HG03095 (cell line): Measurements from ENCODE around the gene TMEM185B.

ENCODE experiments used
- ATAC-seq: cut with Tn5 transposase; IDR thresholded peaks from one replicate; pipeline ENCODE4 v1.9.1; 2021; ENCODE audit warnings: moderate library complexity; ENCODE audit not compliant: unreplicated experiment

TMEM185B gene

GRCh38 chr2:120252225-120253020 is 29.2 kb upstream of the TMEM185B start, which contains the start of gene RALB:
Gene RALB (plus strand): TSS chr2:120252852. CDS start chr2:120278665, 25,813 bp downstream.
- peak; percentile 92 for ATAC-seq

GRCh38 chr2:120251880-120252224 is 28.7 kb upstream of the TMEM185B start:
- ATAC-seq, result no peak

- no peak for ATAC-seq
Observed at GRCh38 chr2:120251078-120251477, 27.9 kb upstream of the TMEM185B start.

DNA sequence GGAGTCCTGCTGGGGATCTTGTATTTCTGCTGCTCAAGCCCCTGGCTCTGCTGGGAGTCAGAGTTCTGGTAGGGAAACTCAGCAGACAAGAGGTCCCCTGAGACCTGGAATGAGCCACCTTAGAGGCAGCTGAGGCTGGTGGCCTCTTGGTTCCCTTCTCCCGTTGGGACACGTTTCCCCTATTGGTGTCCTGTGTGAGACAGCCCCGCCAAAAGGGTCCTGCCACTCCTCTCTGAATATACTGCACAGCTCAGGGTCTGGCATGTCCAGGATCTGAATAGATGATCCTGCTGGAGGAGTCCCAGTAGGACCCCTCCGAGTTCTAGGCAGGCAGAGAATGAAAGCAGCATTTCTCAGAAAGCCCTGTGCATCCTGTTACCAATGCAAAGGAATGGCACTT is 27.4 kb upstream of the TMEM185B start:
- no peak for ATAC-seq

DNA sequence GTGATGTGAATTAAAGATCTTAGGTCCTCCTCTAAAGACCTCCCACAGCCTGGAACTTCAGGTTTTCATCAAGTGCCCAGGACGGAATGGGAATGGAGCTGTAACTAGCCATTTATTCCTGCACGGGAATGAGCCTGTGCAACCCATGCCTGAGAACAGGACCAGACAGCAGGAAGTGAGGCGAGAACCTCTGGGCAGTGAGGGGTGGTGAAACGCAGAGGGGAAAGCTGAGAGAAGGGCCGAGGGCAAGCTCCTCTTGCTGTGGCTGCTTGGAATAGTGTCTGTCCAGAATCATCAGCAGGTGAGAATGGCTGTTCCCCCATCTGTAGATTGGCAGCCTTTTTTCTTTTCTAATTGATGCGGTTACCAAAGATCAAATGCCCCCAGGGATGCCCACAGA is 24.7 kb upstream of the TMEM185B start:
- ATAC-seq, result no peak

GRCh38 chr2:120246546-120247300 is 23.5 kb upstream of the TMEM185B start:
- no peak for ATAC-seq

- ATAC-seq, result no peak
Observed at GRCh38 chr2:120245520-120246332, 22.5 kb upstream of the TMEM185B start.

GRCh38 chr2:120244656-120245519 is 21.7 kb upstream of the TMEM185B start:
- no peak for ATAC-seq

- no peak for ATAC-seq
Observed at GRCh38 chr2:120243875-120244553, 20.8 kb upstream of the TMEM185B start.

DNA sequence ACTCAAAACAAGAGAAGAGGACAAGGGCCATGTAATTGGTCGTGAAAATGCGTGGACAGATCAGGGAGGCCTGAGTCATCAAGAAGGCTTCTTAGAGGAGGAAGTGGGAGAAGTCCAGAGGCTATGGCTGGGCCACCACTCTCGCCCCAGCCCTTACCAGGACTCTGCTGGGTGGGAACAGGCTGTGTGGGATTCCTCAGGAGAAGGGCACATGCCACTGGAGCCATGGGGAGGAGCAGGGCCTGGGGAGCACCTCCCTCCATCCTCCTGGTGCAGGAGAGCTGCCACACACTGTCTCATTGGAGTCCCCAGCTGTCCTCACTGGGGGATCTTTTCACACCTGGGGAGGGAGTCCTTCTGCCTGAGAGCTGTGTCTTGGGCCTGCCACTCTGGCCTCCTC is 20.0 kb upstream of the TMEM185B start:
- ATAC-seq, result no peak

DNA sequence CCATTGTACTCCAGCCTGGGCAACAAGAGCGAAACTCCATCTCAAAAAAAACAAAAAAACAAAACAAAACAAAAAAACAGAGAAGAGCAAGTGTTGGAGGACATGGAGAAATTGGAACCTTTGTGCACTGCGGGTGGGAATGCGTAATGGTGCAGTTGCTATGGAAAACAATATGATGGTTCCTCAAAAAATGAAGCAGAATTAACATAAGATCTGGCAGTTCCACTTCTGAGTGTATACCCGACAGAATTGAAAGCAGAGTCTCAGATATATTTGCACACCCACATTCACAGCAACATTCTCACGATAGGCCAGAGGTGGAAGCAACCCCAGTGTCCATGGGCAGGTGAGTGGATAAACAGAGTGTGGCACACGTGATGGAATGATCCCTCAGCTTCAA is 18.5 kb upstream of the TMEM185B start:
- no peak for ATAC-seq

GRCh38 chr2:120240901-120241429 is 17.8 kb upstream of the TMEM185B start:
- no peak for ATAC-seq

DNA sequence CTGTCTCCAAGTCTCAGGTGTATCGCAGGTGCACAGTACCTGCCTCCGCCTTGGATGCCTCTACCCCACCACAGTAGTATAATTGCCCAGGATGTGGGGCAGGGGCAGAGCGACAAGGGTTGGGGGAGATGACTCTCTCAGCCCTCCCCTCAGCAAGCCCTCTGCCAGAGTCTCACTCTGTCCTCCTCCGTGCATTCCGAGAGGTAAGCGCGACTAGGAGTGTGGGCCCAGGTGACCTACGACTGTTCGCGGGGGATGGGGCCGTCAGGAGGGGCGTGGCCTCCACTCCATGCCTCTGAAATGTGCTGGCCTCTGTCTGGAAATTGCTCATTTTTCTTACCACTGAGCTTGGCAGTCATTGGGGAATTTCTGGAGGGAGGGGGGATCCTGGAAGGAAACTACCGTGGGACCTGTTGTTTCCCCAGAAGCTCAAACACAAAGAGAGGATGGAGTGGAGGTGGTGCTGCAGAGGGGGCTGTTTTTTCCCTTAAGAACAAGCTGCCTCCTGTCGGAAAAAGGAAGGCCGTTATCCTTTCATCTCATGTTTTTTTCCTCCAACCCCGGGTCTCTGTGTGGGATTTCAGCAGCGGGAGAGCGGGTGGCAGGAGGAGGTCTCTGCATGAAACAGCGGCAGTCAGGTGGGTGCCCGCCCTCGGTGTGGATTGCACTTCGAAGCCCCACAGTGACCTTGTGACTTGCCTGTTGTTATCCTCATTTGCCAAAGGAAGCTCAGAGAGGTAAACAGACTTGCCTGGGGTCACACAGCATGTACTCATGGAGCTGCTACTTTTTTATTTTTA is 16.5 kb upstream of the TMEM185B start:
- no peak for ATAC-seq

DNA sequence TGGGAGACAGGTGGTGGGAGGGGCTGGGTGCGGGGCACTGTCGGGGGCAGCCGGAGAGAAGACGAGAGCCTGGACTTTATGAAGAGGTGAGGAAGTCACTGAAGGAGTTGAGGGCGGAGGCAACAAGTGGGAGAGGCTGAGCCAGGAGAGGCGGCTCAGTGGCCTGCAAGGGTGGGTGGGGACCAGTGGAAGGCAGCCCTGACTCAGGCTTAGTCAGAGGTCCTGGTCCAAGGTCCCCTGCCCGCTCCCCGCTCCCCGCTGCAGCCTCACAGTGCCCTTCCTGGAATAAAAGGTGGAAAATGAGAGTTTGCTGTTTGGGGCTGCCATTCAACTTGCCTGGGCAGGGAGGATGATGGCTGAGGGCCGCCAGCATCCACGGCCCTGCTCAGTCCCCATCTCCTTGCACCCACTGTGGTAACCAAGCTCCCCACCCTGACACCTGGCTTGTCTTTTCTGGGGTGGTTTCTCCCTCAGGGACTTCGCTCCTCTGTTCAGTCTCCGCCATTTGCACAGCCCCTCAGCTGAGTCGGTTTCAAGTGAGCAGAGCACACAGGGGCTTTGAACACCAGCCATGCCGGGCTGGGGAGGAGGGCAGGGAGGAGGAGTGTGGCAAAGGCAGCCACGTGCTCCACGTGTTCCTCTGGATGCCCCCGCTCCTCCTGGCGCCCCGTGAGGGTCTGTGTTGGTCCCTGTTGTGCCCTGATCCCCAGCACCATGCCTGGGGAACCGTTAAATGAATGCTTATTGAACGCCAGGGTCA is 15.7 kb upstream of the TMEM185B start:
- no peak for ATAC-seq

- no peak for ATAC-seq
Observed at GRCh38 chr2:120237491-120237902, 14.3 kb upstream of the TMEM185B start.

- ATAC-seq, result no peak
Observed at GRCh38 chr2:120236791-120237190, 13.6 kb upstream of the TMEM185B start.

GRCh38 chr2:120236316-120236715 is 13.1 kb upstream of the TMEM185B start:
- no peak for ATAC-seq

DNA sequence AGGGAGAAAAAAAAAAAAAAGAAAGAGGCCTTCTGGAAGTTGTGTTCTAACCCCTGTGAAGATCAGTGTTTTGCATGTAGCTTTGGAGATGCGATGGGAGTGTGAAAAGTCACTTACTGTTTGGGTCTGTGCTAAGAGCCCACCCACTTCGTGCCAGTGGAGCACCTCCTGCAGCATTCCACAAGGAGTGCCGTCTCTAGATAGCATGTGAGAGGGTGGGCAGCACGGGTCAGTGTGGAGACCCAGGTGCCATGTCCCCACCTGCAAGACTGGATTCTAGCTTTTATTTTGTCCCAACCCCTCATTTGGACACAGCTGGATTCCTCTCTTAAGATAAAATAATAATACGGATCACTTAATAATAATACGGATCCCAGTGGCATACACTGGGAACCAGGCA is 12.5 kb upstream of the TMEM185B start:
- no peak for ATAC-seq
